Osteocyte (in vitro differentiated cells): ENCODE data around the gene SLC25A18. TPM values are rescaled to one million over a fixed set of nuclear protein-coding genes. Genes with fewer than 3 reads are reported as not detected.
"Not testable (repeated sequence)": the region's sequence is repeated elsewhere in the genome, so short reads cannot be mapped to it uniquely, and the experiment has no call there.

Experiments
- DNase-seq: peaks from one replicate; pipeline ENCODE4 v3.0.0; 2021; ENCODE audit warnings: mixed read lengths; ENCODE audit not compliant: unreplicated experiment; ENCODE audit errors: extremely low spot score
- H3K27ac Mint-ChIP-seq: one replicate; pipeline ENCODE4 v1.8.0; 2021; ENCODE audit warnings: mild to moderate bottlenecking, mixed read lengths; ENCODE audit not compliant: unreplicated experiment
- H3K27me3 Mint-ChIP-seq: one replicate; pipeline ENCODE4 v1.8.0; 2021; ENCODE audit warnings: mixed read lengths; ENCODE audit not compliant: unreplicated experiment
- H3K36me3 Mint-ChIP-seq: one replicate; pipeline ENCODE4 v1.8.0; 2021; ENCODE audit warnings: mixed read lengths; ENCODE audit not compliant: unreplicated experiment
- H3K4me1 Mint-ChIP-seq: one replicate; pipeline ENCODE4 v1.8.0; 2021; ENCODE audit warnings: mixed read lengths; ENCODE audit not compliant: unreplicated experiment
- H3K4me3 Mint-ChIP-seq: one replicate; pipeline ENCODE4 v1.8.0; 2021; ENCODE audit warnings: mild to moderate bottlenecking, moderate library complexity, mixed read lengths; ENCODE audit not compliant: unreplicated experiment
- H3K9me3 Mint-ChIP-seq: one replicate; pipeline ENCODE4 v1.8.0; 2021; ENCODE audit warnings: mixed read lengths; ENCODE audit not compliant: unreplicated experiment
- CTCF ChIP-seq: fragments of 200-600 bp; sonication (generic); IDR thresholded peaks from 2 replicates; pipeline ENCODE4 v1.5.0; 2021; ENCODE audit warnings: antibody characterized with exemption, mild to moderate bottlenecking, moderate library complexity
- long read RNA-seq: library from polyadenylated mRNA; unstranded; transcript quantifications from one replicate; pipeline ENCODE4 v2.0.0, GENCODE V29; 2021
- total RNA-seq: library from RNA; stranded (reverse); gene quantifications from 2 replicates; pipeline ENCODE4 v1.2.1, GENCODE V29; 2021

Gene SLC25A18
- not detected in 2 replicates for total RNA-seq
- long read RNA-seq = 0 reads

- no peak for TF ChIP-seq CTCF
- DNase-seq = no peak
- H3K27me3 Mint-ChIP-seq = no peaks in the 10 kb centered on the region
- H3K27ac Mint-ChIP-seq = no peak within 1 kb of the TSS
- no peaks in the 10 kb centered on the region for H3K36me3 Mint-ChIP-seq
- no peak within 1 kb of the TSS for H3K4me3 Mint-ChIP-seq
- H3K9me3 Mint-ChIP-seq = no peaks in the 10 kb centered on the region
- H3K4me1 Mint-ChIP-seq = peaks cover 9% of the 10 kb centered on the region
Observed at GRCh38 chr22:17562906-17563870, at the start of gene SLC25A18. Gene SLC25A18 (plus strand): TSS chr22:17563498. CDS start chr22:17579945, 16,447 bp downstream.

- Mint-ChIP-seq H3K4me1 (no peaks in the 10 kb centered on the region), H3K27ac (no peak overlapping the region), H3K27me3 (peaks cover 6% of the 10 kb centered on the region), H3K36me3 (no peaks in the 10 kb centered on the region), H3K9me3 (no peaks in the 10 kb centered on the region), H3K4me3 (no peak overlapping the region)
- no peak for DNase-seq
- no peak for TF ChIP-seq CTCF
Observed at GRCh38 chr22:17513612-17514011, 49.7 kb upstream of the SLC25A18 start.

GRCh38 chr22:17514084-17514483, 49.2 kb upstream of the SLC25A18 start:
- DNase-seq = no peak
- TF ChIP-seq CTCF = no peak
- H3K27me3 Mint-ChIP-seq = peaks cover 6% of the 10 kb centered on the region
- no peaks in the 10 kb centered on the region for H3K4me1 Mint-ChIP-seq
- no peaks in the 10 kb centered on the region for H3K36me3 Mint-ChIP-seq
- H3K9me3 Mint-ChIP-seq = no peaks in the 10 kb centered on the region
- H3K27ac Mint-ChIP-seq = no peak overlapping the region
- no peak overlapping the region for H3K4me3 Mint-ChIP-seq

GRCh38 chr22:17518406-17518805, 44.9 kb upstream of the SLC25A18 start:
- peaks cover 4% of the 10 kb centered on the region for H3K27me3 Mint-ChIP-seq
- H3K27ac Mint-ChIP-seq = no peak overlapping the region
- H3K4me1 Mint-ChIP-seq = no peaks in the 10 kb centered on the region
- H3K36me3 Mint-ChIP-seq = no peaks in the 10 kb centered on the region
- no peak for TF ChIP-seq CTCF
- no peak overlapping the region for H3K4me3 Mint-ChIP-seq
- DNase-seq = no peak
- H3K9me3 Mint-ChIP-seq = no peaks in the 10 kb centered on the region

- H3K4me3 Mint-ChIP-seq, H3K27me3 Mint-ChIP-seq, DNase-seq, H3K36me3 Mint-ChIP-seq, H3K4me1 Mint-ChIP-seq, H3K27ac Mint-ChIP-seq, H3K9me3 Mint-ChIP-seq: not testable (repeated sequence)
Observed at GRCh38 chr22:17521971-17522370, 41.3 kb upstream of the SLC25A18 start.
